GM19193 (cell line): Measurements from ENCODE around the gene VDR.

Experiments used
- POLR2A ChIP-seq: IDR thresholded peaks from 4 replicates; pipeline ENCODE4 v1.6.1; 2011; ENCODE audit not compliant: insufficient read depth, insufficient read length; ENCODE audit errors: extremely low read depth

VDR gene

GRCh38 chr12:47903927-47904712 lies 674 bp downstream of the VDR start:
- no peak for TF ChIP-seq POLR2A

GRCh38 chr12:47903151-47903611 lies 1.6 kb downstream of the VDR start:
- no peak for TF ChIP-seq POLR2A

GRCh38 chr12:47902131-47902639 lies 2.6 kb downstream of the VDR start:
- TF ChIP-seq POLR2A = no peak

GRCh38 chr12:47901718-47902093 lies 3.1 kb downstream of the VDR start:
- TF ChIP-seq POLR2A = no peak

GRCh38 chr12:47901063-47901717 lies 3.6 kb downstream of the VDR start:
- no peak for TF ChIP-seq POLR2A

GRCh38 chr12:47900131-47901062 lies 4.4 kb downstream of the VDR start:
- no peak for TF ChIP-seq POLR2A

- TF ChIP-seq POLR2A = no peak
Measured at GRCh38 chr12:47899466-47899865, 5.3 kb downstream of the VDR start.

GRCh38 chr12:47896633-47897032 lies 8.2 kb downstream of the VDR start:
- no peak for TF ChIP-seq POLR2A

- no peak for TF ChIP-seq POLR2A
Measured at GRCh38 chr12:47896022-47896421, 8.8 kb downstream of the VDR start.

- TF ChIP-seq POLR2A = no peak
Measured at GRCh38 chr12:47894652-47895051, 10.1 kb downstream of the VDR start.

- no peak for TF ChIP-seq POLR2A
Measured at GRCh38 chr12:47894068-47894467, 10.7 kb downstream of the VDR start.

- TF ChIP-seq POLR2A = no peak
Measured at GRCh38 chr12:47892819-47893218, 12.0 kb downstream of the VDR start.

- no peak for TF ChIP-seq POLR2A
Measured at GRCh38 chr12:47891356-47891755, 13.4 kb downstream of the VDR start.

- TF ChIP-seq POLR2A = peak; percentile 51
Measured at GRCh38 chr12:47889040-47889439, 15.8 kb downstream of the VDR start.
